ENCODE results near the gene ACP2.

ACP2 gene

DNA sequence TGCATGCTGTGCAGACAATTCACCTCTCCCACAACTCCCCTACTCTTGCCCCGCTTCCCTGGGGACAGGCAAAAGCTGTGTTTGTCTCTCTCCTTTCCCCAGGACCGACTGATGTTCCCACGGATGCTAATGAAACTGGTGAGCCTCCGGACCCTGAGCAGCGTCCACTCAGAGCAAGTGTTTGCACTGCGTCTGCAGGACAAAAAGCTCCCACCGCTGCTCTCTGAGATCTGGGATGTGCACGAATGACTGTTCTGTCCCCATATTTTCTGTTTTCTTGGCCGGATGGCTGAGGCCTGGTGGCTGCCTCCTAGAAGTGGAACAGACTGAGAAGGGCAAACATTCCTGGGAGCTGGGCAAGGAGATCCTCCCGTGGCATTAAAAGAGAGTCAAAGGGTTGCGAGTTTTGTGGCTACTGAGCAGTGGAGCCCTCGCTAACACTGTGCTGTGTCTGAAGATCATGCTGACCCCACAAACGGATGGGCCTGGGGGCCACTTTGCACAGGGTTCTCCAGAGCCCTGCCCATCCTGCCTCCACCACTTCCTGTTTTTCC, 19.9 kb upstream of the ACP2 start:
- no peak for DNase-seq

DNA sequence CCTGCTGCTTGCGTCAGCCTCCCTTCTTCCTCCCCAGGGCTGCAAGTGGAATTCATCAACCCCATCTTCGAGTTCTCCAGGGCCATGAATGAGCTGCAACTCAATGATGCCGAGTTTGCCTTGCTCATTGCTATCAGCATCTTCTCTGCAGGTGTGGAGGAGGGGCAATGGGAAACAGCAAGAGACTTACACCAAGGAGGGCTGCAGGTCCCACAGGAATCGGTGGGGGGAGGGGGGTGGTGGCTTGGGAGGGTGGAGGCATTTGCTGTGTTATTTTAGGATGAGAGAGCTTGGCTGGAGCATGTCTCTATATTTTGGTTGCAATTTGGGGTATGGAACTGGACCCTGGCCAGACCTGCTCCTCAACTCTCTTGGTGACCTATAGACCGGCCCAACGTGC, 19.3 kb upstream of the ACP2 start:
- no peak for DNase-seq

GRCh38 chr11:47264521-47264920, 15.9 kb upstream of the ACP2 start:
- DNase-seq = no peak

DNA sequence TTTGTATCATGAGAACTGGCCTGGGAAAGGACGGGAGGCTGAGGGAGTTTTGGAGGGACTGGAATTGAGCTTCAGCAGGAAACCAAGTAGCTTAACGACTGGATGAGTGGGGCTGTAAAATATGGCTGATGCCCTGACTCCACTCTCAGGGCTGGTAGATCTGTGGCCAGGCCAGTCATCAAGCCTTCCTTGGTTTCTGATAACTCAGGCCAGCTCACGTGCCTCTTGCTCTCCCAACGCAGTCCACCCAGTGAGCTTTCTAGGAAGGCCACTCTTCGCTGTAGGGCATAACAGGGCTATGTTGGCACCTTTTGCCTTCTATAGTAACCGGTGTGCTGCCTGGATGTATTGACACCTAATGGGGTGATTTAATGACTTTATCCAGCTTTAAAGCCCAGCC, 15.5 kb upstream of the ACP2 start:
- DNase-seq = no peak

DNA sequence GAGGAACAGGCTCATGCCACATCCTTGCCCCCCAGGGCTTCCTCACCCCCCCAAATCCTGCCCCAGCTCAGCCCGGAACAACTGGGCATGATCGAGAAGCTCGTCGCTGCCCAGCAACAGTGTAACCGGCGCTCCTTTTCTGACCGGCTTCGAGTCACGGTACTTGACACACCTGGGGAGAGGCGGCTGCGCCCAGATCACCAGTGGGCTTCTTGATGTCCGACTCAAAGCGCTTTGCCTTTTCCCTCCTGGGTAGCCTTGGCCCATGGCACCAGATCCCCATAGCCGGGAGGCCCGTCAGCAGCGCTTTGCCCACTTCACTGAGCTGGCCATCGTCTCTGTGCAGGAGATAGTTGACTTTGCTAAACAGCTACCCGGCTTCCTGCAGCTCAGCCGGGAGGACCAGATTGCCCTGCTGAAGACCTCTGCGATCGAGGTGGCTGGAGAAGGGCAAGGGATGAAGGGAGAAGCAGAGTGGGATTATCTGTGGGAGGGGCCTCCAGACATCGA, 12.7 kb upstream of the ACP2 start:
- no peak for DNase-seq

DNA sequence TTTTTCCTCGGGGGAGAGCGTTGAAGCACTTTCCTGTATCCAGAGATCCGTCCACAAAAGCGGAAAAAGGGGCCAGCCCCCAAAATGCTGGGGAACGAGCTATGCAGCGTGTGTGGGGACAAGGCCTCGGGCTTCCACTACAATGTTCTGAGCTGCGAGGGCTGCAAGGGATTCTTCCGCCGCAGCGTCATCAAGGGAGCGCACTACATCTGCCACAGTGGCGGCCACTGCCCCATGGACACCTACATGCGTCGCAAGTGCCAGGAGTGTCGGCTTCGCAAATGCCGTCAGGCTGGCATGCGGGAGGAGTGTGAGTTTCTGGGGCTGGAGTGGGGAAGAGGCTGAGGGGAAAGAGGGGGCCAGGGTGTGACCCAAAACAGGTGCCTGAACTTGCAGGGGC, 11.8 kb upstream of the ACP2 start:
- no peak for DNase-seq

DNA sequence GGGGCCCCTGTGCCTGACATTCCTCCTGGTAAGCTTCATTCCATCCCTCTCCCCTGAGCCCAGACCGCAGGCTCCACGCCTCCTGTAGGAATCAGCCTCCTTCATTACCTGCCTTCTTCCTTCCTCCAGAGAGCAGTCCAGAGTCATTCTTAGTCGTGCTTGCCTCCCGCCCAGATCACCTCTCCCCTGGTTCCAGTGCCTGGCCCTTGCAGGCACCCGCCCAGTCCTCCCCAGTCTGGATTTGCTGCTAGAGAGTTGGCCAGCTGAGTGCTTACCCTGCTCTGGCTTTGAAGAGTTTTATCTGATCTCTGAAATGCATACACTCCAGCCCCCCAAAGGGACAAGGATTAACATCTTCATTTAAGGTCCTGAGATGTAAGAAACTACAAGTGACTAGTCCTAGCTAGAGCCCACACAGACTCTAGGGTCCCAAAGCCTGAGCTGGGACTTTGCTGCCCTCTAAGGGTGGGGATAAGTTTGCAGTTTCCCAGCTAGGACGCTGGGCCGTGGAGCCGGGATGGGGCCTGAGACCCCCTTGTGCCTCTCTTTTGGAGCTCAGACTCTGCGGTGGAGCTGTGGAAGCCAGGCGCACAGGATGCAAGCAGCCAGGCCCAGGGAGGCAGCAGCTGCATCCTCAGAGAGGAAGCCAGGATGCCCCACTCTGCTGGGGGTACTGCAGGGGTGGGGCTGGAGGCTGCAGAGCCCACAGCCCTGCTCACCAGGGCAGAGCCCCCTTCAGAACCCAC, 10.8 kb upstream of the ACP2 start:
- DNase-seq = no peak

DNA sequence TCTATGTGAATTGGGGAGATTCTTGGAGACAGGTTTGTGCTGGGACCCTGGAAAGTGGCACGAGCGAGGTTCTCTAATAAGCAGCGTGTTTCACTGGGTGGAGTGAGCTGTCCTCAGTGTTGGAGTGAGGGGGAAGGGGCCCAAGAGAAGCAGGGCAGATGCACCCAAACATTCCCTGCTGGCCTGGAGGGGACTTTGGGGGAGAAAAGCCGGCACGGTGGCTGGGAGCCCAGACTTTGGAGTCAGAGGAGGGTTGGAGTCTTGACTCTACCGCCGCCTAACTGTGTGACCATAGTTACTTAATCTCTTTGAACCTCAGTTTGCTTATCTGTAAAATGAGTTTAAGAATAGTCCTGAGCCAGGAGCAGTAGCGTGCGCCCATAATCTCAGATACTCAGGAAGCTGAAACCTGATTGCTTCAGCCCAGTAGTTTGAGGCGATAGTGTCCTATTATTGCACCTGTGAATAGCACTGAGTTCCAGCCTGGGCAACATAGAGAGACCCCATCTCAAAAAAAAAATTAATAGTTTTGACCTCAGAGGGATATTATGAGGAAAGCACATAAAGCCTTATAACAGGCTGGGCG, 9.8 kb upstream of the ACP2 start:
- no peak for DNase-seq

- peak; percentile 50 for DNase-seq
Measured at GRCh38 chr11:47257517-47258316, 9.1 kb upstream of the ACP2 start, which contains the start of gene NR1H3. Gene NR1H3 (plus strand): TSS chr11:47257996. CDS start chr11:47259217, 1,221 bp downstream.

DNA sequence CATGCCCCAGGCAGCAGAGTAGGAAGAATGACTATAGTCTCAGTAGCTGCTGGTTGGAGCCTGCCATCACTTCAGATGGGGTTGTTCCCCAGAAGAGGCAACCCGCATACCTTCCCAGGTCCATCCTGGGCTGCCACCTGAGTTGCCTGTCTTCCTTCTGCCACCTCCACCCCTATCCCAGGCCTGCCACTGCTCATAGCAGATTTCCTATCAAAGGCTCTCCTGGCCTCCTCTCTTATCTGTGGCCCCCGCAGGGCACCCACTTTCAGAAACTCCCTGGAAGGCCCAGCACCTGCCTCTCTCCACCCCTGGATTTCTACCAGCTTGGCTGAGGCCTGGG, 8.5 kb upstream of the ACP2 start:
- DNase-seq = no peak

DNA sequence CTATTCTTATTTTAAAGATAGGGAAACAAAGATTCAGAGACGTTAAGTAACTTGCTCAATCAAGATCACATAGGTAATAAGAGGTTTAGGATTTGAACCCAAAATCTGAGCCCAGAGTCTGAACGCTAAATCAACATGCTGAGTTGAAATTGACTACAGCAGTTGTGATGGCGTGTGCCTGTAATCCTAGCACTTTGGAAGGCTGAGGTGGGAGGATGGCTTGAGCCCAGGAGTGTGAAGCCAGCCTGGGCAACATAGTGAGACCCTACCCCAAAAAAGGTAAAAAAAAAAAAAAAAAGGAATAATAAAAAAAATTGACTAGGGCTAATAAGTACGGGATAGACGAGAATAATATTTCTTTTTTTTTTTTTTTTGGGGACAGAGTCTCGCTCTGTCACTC, 7.8 kb upstream of the ACP2 start:
- no peak for DNase-seq

DNA sequence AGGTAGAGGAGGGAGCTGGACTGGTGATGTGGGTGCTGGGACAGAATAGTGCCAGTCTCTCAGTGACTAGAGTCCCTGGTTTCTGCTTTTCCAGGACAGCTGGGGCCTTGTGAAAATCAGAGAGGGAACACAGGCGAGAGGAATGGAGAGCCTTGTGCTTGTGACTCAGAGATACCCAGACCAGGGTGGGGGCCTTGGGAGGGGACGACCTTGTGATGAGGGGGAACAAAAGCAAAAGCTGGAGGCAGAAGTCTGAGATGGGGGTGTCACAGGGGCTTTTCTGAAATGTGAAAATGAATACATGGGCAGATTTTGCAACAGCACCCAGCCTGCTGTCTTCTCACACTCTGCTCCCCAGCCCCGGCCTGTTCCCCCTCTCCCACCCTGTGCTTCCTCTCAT, 5.8 kb upstream of the ACP2 start:
- DNase-seq = no peak

DNA sequence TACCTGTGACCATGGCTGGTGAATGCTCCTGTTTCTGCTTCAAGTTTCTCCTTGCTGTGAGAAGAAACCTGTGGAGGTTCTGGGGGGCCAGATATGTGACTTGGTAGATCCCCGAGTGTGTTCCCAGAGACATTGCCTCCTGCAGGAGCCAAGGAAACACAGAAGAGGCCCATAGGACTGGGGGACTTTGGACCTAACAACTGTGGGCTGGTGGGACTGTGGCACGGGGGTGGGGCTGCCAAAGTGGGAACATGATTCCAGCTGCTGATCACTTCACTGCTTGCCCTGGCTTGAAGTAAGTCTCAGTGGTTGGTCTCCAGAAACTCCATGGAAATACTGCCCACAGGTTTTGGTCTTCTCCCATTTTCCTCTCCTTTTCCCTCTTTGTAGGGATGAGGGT, 5.0 kb upstream of the ACP2 start:
- DNase-seq = no peak

- no peak for DNase-seq
Measured at GRCh38 chr11:47251751-47252150, 3.1 kb upstream of the ACP2 start.

GRCh38 chr11:47249378-47249715, 733 bp upstream of the ACP2 start:
- no peak for DNase-seq

DNA sequence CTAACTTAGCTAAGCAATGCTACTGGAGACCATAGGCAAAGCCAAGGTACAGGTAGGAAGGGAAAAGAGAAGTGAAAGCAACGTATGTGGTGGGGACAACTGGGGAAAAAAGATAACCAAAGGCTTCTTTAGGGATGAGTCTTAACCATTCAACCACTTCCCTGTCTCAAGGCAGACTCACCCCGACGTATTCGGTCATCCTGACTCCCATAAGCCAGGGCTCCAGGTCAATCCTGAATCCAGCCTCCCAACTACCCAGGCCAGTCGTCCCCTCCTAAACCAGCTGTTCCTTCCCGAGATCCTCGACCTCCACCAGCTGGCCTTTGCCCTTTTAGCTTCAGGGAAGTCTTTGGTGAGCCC, 330 bp downstream of the ACP2 start:
- DNase-seq = no peak

DNA sequence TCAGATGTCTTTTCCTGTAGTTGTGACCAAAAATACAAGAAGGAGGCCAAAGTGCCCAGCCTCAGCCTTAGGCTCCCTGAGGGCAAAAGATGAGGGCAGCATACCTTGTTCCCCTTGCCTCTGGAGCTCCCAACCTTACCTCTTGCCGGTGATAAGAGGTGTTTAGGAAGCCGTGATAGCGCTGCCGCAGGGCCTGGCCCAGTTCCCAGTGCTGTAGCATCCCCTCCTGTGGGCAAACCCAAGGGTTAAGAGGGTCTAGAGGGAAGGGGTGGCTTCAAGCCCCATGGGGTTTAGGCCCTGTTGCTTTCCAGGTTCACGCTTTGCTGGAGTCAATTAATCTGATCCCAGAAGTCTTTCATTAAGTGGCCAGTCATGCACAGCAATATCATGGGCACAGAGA, 1.1 kb downstream of the ACP2 start:
- DNase-seq = no peak

GRCh38 chr11:47245611-47246357, 2.8 kb downstream of the ACP2 start:
- DNase-seq = no peak

DNA sequence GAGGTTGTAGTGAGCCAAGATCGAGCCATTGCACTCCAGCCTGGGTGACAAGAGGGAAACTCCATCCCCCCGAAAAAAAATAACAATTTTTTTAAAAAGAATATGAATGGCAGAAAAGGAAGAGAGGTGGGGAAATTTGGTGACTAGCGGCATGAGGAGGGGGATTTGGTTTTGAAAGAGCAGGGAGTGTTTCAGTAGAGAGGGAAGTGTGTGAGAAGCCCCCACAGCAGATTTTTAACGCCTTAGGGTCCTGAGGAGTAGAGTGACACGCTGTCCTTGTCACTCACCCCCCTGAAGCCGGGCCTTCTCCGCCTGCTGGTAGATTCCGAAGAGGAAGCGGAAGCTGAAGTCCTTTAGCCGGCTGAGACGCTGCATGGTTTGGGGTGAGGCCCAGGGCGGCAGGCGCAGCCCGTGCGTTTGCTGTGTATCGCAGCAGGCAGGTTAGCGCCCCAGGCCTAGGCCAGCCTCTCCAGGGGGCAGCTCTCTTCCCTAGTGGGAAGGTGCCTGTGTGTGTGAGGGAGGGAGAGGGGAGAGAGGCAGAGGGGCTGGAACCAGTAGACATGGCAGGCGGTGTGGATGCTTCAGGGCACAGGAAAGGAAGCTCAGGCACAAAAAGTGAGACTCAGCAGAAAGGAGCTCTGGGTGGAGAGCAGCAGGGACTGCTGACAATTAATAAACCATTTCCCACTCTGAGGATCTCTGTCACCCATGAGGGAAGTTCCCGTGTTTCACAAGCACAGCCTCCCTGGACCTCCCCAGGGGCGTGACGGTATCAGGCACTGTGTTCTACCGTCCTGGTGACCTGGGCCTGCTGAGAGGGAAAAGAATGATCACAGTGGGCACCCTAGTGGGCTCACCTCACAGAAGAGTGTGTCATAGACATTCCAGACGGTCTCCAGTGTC, 3.9 kb downstream of the ACP2 start:
- no peak for DNase-seq

DNA sequence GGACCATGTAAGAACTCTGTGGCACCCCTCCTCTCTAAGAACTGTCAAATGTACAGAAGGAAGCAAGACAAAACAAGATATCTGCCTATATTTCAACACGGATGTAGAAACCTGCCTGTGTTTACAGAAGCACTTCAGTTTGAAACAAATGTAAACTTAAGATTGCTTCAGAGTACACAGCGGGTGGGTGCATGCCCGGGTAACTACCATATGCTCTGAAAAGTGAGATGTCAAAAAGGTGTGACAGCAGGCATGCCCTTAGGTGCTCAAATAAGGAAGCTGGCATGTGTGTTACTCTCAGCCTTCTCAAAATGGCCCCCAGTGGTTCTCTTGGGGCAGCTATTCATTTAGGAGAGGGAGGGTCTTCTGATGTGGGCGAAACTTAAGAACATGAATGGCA, 5.2 kb downstream of the ACP2 start:
- no peak for DNase-seq

DNA sequence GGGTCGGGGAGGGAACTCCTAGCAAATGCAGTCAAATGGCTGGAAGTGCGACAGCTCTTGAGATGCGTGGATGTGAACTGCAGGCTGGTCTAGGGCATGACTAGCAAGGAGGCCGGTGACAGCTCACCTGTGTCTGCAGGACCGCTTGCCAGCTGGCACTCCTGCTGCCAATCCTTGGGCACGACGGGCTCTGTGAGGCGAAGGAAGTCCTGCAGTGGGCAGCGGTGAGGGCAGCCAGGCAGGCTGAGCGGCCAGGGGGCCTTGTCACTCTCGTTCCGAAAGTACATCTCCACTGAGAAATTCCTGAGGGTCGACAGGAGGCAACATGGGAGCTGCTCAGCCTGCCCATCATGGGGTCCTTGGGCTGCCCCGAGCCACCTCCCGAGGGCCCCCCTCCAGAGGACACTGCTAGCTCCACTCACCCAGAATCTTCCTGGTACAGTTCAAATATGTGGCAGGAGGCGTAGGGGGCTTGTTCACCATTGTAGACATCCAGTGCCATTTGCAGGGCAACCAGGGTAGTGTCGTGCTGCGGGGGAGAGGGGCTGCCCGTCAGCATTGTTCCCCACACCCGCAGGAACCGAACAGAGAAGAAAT, 5.9 kb downstream of the ACP2 start:
- no peak for DNase-seq

DNA sequence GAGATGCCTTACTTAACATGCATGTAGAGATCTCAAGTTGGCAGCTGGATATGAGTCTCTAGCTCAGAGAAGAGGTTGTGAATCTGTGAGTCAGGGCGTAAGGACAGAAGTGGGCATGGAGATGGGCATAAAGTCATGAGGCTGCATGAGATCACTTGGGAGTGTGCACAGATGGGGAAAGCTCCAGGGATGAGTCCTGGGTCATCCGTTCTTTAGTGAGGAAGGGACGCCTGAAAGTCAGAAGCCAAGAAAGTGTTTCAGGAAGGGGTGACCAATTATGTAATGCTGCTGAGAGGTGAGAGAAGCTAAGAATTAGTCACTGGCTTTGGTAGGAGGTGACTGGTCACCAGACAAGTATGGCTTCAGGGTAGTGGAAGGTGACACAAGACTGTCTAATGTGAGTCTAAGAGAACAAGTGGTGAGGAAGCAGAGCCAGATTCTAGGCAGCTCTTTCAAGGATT, 6.7 kb downstream of the ACP2 start:
- no peak for DNase-seq

Data from fibroblast of upper back skin (primary cell).